ENCODE measurements around the gene PAPOLB. TPM values are rescaled to one million over a fixed set of nuclear protein-coding genes. Genes with fewer than 3 reads are reported as not detected.
"Not testable (repeated sequence)": the region's sequence is repeated elsewhere in the genome, so short reads cannot be mapped to it uniquely, and the experiment has no call there.

Gene PAPOLB
- polyA plus RNA-seq, 1 donor from 2014 or later = 0.05 TPM

- no peaks in the 10 kb centered on the region for H3K27me3 ChIP-seq (ENCODE audit: insufficient read depth, low read depth, low read length)
- TF ChIP-seq EP300 (conservative IDR thresholded peaks at IDR 0.05; ENCODE audit: poor library complexity, severe bottlenecking) = no peak
- TF ChIP-seq, protein P1, sequence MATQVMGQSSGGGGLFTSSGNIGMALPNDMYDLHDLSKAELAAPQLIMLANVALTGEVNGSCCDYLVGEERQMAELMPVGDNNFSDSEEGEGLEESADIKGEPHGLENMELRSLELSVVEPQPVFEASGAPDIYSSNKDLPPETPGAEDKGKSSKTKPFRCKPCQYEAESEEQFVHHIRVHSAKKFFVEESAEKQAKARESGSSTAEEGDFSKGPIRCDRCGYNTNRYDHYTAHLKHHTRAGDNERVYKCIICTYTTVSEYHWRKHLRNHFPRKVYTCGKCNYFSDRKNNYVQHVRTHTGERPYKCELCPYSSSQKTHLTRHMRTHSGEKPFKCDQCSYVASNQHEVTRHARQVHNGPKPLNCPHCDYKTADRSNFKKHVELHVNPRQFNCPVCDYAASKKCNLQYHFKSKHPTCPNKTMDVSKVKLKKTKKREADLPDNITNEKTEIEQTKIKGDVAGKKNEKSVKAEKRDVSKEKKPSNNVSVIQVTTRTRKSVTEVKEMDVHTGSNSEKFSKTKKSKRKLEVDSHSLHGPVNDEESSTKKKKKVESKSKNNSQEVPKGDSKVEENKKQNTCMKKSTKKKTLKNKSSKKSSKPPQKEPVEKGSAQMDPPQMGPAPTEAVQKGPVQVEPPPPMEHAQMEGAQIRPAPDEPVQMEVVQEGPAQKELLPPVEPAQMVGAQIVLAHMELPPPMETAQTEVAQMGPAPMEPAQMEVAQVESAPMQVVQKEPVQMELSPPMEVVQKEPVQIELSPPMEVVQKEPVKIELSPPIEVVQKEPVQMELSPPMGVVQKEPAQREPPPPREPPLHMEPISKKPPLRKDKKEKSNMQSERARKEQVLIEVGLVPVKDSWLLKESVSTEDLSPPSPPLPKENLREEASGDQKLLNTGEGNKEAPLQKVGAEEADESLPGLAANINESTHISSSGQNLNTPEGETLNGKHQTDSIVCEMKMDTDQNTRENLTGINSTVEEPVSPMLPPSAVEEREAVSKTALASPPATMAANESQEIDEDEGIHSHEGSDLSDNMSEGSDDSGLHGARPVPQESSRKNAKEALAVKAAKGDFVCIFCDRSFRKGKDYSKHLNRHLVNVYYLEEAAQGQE (IDR thresholded peaks at IDR 0.05; ENCODE audit: borderline replicate concordance) = no peak
- no peak for TF ChIP-seq SMC3 (conservative IDR thresholded peaks at IDR 0.05; ENCODE audit: poor library complexity)
- no peak for TF ChIP-seq TAF1 (IDR thresholded peaks at IDR 0.05; ENCODE audit: low read depth)
- TF ChIP-seq, protein P2, sequence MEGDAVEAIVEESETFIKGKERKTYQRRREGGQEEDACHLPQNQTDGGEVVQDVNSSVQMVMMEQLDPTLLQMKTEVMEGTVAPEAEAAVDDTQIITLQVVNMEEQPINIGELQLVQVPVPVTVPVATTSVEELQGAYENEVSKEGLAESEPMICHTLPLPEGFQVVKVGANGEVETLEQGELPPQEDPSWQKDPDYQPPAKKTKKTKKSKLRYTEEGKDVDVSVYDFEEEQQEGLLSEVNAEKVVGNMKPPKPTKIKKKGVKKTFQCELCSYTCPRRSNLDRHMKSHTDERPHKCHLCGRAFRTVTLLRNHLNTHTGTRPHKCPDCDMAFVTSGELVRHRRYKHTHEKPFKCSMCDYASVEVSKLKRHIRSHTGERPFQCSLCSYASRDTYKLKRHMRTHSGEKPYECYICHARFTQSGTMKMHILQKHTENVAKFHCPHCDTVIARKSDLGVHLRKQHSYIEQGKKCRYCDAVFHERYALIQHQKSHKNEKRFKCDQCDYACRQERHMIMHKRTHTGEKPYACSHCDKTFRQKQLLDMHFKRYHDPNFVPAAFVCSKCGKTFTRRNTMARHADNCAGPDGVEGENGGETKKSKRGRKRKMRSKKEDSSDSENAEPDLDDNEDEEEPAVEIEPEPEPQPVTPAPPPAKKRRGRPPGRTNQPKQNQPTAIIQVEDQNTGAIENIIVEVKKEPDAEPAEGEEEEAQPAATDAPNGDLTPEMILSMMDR (IDR thresholded peaks at IDR 0.05; ENCODE audit: poor library complexity, severe bottlenecking) = no peak
- TF ChIP-seq EZH2 (IDR thresholded peaks at IDR 0.05; ENCODE audit: borderline replicate concordance, insufficient read depth, low read length, poor library complexity, severe bottlenecking) = no peak
- TF ChIP-seq MXI1 (conservative IDR thresholded peaks at IDR 0.05; ENCODE audit: poor library complexity, severe bottlenecking) = no peak
- TF ChIP-seq RAD21 (conservative IDR thresholded peaks at IDR 0.05) = no peak
- no peak for TF ChIP-seq POLR2AphosphoS5 (IDR thresholded peaks at IDR 0.05)
- no peak overlapping the region for H3K4me3 ChIP-seq (ENCODE audit: low read length)
- H3K9ac ChIP-seq (ENCODE audit: low read length) = no peak overlapping the region
- H2AFZ ChIP-seq (ENCODE audit: low read depth, low read length) = no peak overlapping the region
- no peaks in the 10 kb centered on the region for H3K36me3 ChIP-seq (ENCODE audit: insufficient read depth, low read length)
- H3K9me3 ChIP-seq (ENCODE audit: low read length) = no peaks in the 10 kb centered on the region
- no peaks in the 10 kb centered on the region for H3F3A ChIP-seq (ENCODE audit: insufficient read depth, low read length, poor library complexity, severe bottlenecking)
- no peak overlapping the region for H3K27ac ChIP-seq (ENCODE audit: low read length)
- no peak overlapping the region for H3K4me2 ChIP-seq (ENCODE audit: low read length)
- no peaks in the 10 kb centered on the region for H4K20me1 ChIP-seq (ENCODE audit: insufficient read depth)
- no peaks in the 10 kb centered on the region for H3K79me2 ChIP-seq (replicated peaks; ENCODE audit: insufficient read depth, low read length)
- no peaks in the 10 kb centered on the region for H3K9me2 ChIP-seq (ENCODE audit: insufficient read depth, low read length)
These were observed 32.7 kb upstream of the PAPOLB start for GRCh38 chr7:4894482-4894881.

DNA sequence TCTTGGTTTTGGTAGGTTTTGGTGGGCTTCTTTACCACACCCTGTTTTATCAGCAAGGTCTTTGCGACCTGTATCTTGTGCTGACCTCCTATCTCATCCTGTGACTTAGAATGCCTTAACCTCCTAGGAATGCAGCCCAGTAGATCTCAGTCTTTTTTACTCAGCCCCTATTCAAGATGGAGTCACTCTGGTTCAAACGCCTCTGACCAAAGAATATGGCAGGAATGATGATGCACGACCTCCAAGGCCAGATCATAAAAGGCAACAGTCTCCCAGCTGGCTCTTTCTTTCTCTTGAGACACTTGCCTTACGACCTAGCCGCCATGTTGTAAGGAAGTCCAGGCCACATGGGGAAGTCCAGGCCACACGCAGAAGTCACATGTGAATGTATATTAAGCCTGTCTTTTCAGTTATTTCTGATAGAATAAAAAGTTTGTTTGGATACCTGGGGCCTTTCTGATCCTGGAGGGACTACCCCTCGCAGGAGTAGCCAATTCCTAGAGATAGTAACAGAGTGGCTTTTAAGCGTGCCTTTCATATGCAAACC, 32.2 kb upstream of the PAPOLB start:
- H3K9ac ChIP-seq (ENCODE audit: low read length) = no peak overlapping the region
- H4K20me1 ChIP-seq (ENCODE audit: insufficient read depth) = no peaks in the 10 kb centered on the region
- H3K36me3 ChIP-seq (ENCODE audit: insufficient read depth, low read length) = no peaks in the 10 kb centered on the region
- H3K27ac ChIP-seq (ENCODE audit: low read length) = no peak overlapping the region
- H3K27me3 ChIP-seq (ENCODE audit: insufficient read depth, low read depth, low read length) = no peaks in the 10 kb centered on the region
- no peaks in the 10 kb centered on the region for H3K79me2 ChIP-seq (replicated peaks; ENCODE audit: insufficient read depth, low read length)
- no peak overlapping the region for H2AFZ ChIP-seq (ENCODE audit: low read depth, low read length)
- no peaks in the 10 kb centered on the region for H3K9me3 ChIP-seq (ENCODE audit: low read length)
- H3F3A ChIP-seq (ENCODE audit: insufficient read depth, low read length, poor library complexity, severe bottlenecking) = no peaks in the 10 kb centered on the region
- TF ChIP-seq TAF1 (IDR thresholded peaks at IDR 0.05; ENCODE audit: low read depth) (no peak), MXI1 (conservative IDR thresholded peaks at IDR 0.05; ENCODE audit: poor library complexity, severe bottlenecking) (no peak), POLR2AphosphoS5 (IDR thresholded peaks at IDR 0.05) (no peak), EP300 (conservative IDR thresholded peaks at IDR 0.05; ENCODE audit: poor library complexity, severe bottlenecking) (no peak)
- H3K4me2 ChIP-seq (ENCODE audit: low read length) = no peak overlapping the region
- H3K9me2 ChIP-seq (ENCODE audit: insufficient read depth, low read length) = no peaks in the 10 kb centered on the region
- no peak overlapping the region for H3K4me3 ChIP-seq (ENCODE audit: low read length)

DNA sequence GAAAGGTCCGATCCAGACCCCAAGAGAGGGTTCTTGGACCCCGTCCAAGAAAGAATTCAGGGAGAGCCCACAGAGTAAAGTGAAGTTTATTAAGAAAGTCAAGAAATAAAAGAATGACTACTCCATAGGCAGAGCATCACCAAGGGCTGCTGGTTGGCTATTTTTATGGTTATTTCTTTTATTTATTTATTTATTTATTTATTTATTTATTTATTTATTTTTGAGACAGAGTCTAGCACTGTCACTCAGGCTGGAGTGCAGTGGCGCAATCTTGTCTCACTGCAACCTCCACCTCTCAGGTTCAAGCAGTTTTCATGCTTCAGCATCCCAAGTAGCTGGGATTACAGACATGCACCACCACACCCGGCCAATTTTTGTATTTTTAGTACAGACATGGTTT, 31.4 kb upstream of the PAPOLB start:
- H3K9me3 ChIP-seq (ENCODE audit: low read length); H3K9ac ChIP-seq (ENCODE audit: low read length); H3K36me3 ChIP-seq (ENCODE audit: insufficient read depth, low read length); H2AFZ ChIP-seq (ENCODE audit: low read depth, low read length); H3F3A ChIP-seq (ENCODE audit: insufficient read depth, low read length, poor library complexity, severe bottlenecking); H3K27ac ChIP-seq (ENCODE audit: low read length); H3K9me2 ChIP-seq (ENCODE audit: insufficient read depth, low read length); H3K4me3 ChIP-seq (ENCODE audit: low read length); H3K79me2 ChIP-seq (replicated peaks; ENCODE audit: insufficient read depth, low read length); H4K20me1 ChIP-seq (ENCODE audit: insufficient read depth); H3K4me2 ChIP-seq (ENCODE audit: low read length); H3K27me3 ChIP-seq (ENCODE audit: insufficient read depth, low read depth, low read length): not testable (repeated sequence)

- not testable (repeated sequence) for H3K9ac ChIP-seq (ENCODE audit: low read length); H4K20me1 ChIP-seq (ENCODE audit: insufficient read depth); H3K27ac ChIP-seq (ENCODE audit: low read length); H3K4me2 ChIP-seq (ENCODE audit: low read length); H3K9me3 ChIP-seq (ENCODE audit: low read length); H2AFZ ChIP-seq (ENCODE audit: low read depth, low read length); H3K36me3 ChIP-seq (ENCODE audit: insufficient read depth, low read length); H3K27me3 ChIP-seq (ENCODE audit: insufficient read depth, low read depth, low read length); H3K4me3 ChIP-seq (ENCODE audit: low read length); H3K9me2 ChIP-seq (ENCODE audit: insufficient read depth, low read length); H3F3A ChIP-seq (ENCODE audit: insufficient read depth, low read length, poor library complexity, severe bottlenecking); H3K79me2 ChIP-seq (replicated peaks; ENCODE audit: insufficient read depth, low read length)
These were observed 29.7 kb upstream of the PAPOLB start for GRCh38 chr7:4891522-4891921.

Data from neural cell (in vitro differentiated cells).